GM23338 (cell line): ENCODE measurements around the gene FRAS1. TPM values are rescaled to one million over a fixed set of nuclear protein-coding genes. Genes with fewer than 3 reads are reported as not detected.

ENCODE experiments used
- ATAC-seq: fragments of 200-7000 bp; cut with Tn5 transposase; 3 replicates; pipeline ENCODE4 v1.9.1; 2020
- DNase-seq: peaks from one replicate; pipeline ENCODE4 v3.0.0-alpha.2; 2015; ENCODE audit warnings: low spot score
- H2AFZ ChIP-seq: fragments of 200-600 bp; sonication (generic); 2 replicates; pipeline ENCODE4 v1.8.0; 2016; ENCODE audit warnings: antibody characterized with exemption, mild to moderate bottlenecking, moderate library complexity
- H3F3A ChIP-seq: fragments of 200-600 bp; sonication (generic); replicated peaks from 2 replicates; pipeline ENCODE4 v1.8.0; 2017; ENCODE audit warnings: antibody characterized with exemption, mixed run types, low read depth
- H3K27ac ChIP-seq: fragments of 200-600 bp; sonication (generic); 2 replicates; pipeline ENCODE4 v1.6.1; 2016; ENCODE audit warnings: low read depth
- H3K27me3 ChIP-seq: fragments of 200-600 bp; sonication (generic); 2 replicates; pipeline ENCODE4 v1.8.0; 2016; ENCODE audit warnings: mild to moderate bottlenecking, mixed run types, moderate library complexity; ENCODE audit not compliant: insufficient read depth
- H3K36me3 ChIP-seq: fragments of 200-600 bp; sonication (generic); 2 replicates; pipeline ENCODE4 v1.8.0; 2016; ENCODE audit warnings: mild to moderate bottlenecking; ENCODE audit not compliant: insufficient read depth
- H3K4me1 ChIP-seq: fragments of 200-600 bp; sonication (generic); 2 replicates; pipeline ENCODE4 v1.8.0; 2016; ENCODE audit warnings: mild to moderate bottlenecking, moderate library complexity; ENCODE audit not compliant: insufficient read depth
- H3K4me2 ChIP-seq: fragments of 200-600 bp; sonication (generic); 2 replicates; pipeline ENCODE4 v1.7.1; 2017; ENCODE audit warnings: mixed run types
- H3K4me3 ChIP-seq: fragments of 200-600 bp; sonication (generic); 2 replicates; pipeline ENCODE4 v1.6.1; 2016; ENCODE audit warnings: mixed run types
- H3K79me2 ChIP-seq: fragments of 200-600 bp; sonication (generic); replicated peaks from 2 replicates; pipeline ENCODE4 v1.8.0; 2017; ENCODE audit warnings: mild to moderate bottlenecking; ENCODE audit not compliant: insufficient read depth
- H3K9me2 ChIP-seq: fragments of 200-600 bp; sonication (generic); 2 replicates; pipeline ENCODE4 v1.8.0; 2017; ENCODE audit not compliant: insufficient read depth
- H4K20me1 ChIP-seq: fragments of 200-600 bp; sonication (generic); replicated peaks from 2 replicates; pipeline ENCODE4 v1.8.0; 2017; ENCODE audit warnings: mild to moderate bottlenecking; ENCODE audit not compliant: insufficient read depth
- H3K27ac Mint-ChIP-seq: 2 replicates; pipeline ENCODE4 v1.8.0; 2020; ENCODE audit warnings: inconsistent platforms, mild to moderate bottlenecking, moderate library complexity, mixed read lengths
- H3K27me3 Mint-ChIP-seq: 3 replicates; pipeline ENCODE4 v1.8.0; 2022; ENCODE audit warnings: low read depth, mild to moderate bottlenecking, moderate library complexity, mixed read lengths, inconsistent platforms; ENCODE audit not compliant: insufficient read depth, poor library complexity
- H3K36me3 Mint-ChIP-seq: 3 replicates; pipeline ENCODE4 v1.8.0; 2021; ENCODE audit warnings: low read depth, mild to moderate bottlenecking, inconsistent platforms, moderate library complexity, mixed read lengths
- H3K4me1 Mint-ChIP-seq: 3 replicates; pipeline ENCODE4 v1.8.0; 2020; ENCODE audit warnings: mild to moderate bottlenecking, inconsistent platforms, mixed read lengths
- H3K4me3 Mint-ChIP-seq: 3 replicates; pipeline ENCODE4 v1.8.0; 2021; ENCODE audit warnings: moderate library complexity, mild to moderate bottlenecking, inconsistent platforms, mixed read lengths
- H3K9me3 Mint-ChIP-seq: 3 replicates; pipeline ENCODE4 v1.8.0; 2020; ENCODE audit warnings: moderate library complexity, mild to moderate bottlenecking, inconsistent platforms, mixed read lengths
- CREB1 ChIP-seq: fragments of 250-450 bp; sonication (Bioruptor Pico); IDR thresholded peaks from 2 replicates; pipeline ENCODE4 v1.5.0; 2020; ENCODE audit warnings: low read depth, mild to moderate bottlenecking, moderate library complexity
- CTCF ChIP-seq, 2 experiments: fragments of 200-600 bp in 1 of 2; sonication (generic) in 1 of 2; conservative IDR thresholded peaks; 2 replicates each; pipeline versions ENCODE4 v1.5.1 to v1.6.1; 2016 to 2017; ENCODE audit warnings: antibody characterized with exemption in 2 of 2, low read depth in 2 of 2, mild to moderate bottlenecking in 2 of 2, moderate library complexity in 1 of 2
- ETS1 ChIP-seq: IDR thresholded peaks from 2 replicates; pipeline ENCODE4 v1.6.1; 2016; ENCODE audit warnings: antibody characterized with exemption
- EZH2 ChIP-seq: fragments of 200-600 bp; sonication (generic); IDR thresholded peaks from one replicate; pipeline ENCODE4 v1.8.0; 2017; ENCODE audit warnings: antibody characterized with exemption, mild to moderate bottlenecking, low read depth; ENCODE audit not compliant: unreplicated experiment
- EZH2phosphoT487 ChIP-seq: fragments of 200-600 bp; sonication (generic); IDR thresholded peaks from one replicate; pipeline ENCODE4 v1.8.1; 2018; ENCODE audit warnings: antibody characterized with exemption; ENCODE audit not compliant: unreplicated experiment
- JUNB ChIP-seq: IDR thresholded peaks from one replicate; pipeline ENCODE4 v1.6.1; 2016; ENCODE audit warnings: antibody characterized with exemption; ENCODE audit not compliant: unreplicated experiment
- NANOG ChIP-seq: IDR thresholded peaks from 2 replicates; pipeline ENCODE4 v1.6.1; 2016; ENCODE audit warnings: antibody characterized with exemption, borderline replicate concordance
- POLR2AphosphoS5 ChIP-seq: IDR thresholded peaks from 2 replicates; pipeline ENCODE4 v1.6.1; 2016; ENCODE audit warnings: antibody characterized with exemption, low read depth
- REST ChIP-seq: IDR thresholded peaks from one replicate; pipeline ENCODE4 v1.6.1; 2018; ENCODE audit warnings: antibody characterized with exemption; ENCODE audit not compliant: unreplicated experiment
- STAT1 ChIP-seq: IDR thresholded peaks from one replicate; pipeline ENCODE4 v1.6.1; 2016; ENCODE audit warnings: antibody characterized with exemption; ENCODE audit not compliant: unreplicated experiment
- ZNF114 ChIP-seq: fragments of 250-450 bp; sonication (Bioruptor Pico); IDR thresholded peaks from 2 replicates; pipeline ENCODE4 v1.5.0; 2020; ENCODE audit warnings: mild to moderate bottlenecking, moderate library complexity
- ZNF331 ChIP-seq: fragments of 250-450 bp; sonication (Bioruptor Pico); IDR thresholded peaks from 2 replicates; pipeline ENCODE4 v1.5.0; 2020; ENCODE audit warnings: low read depth, mild to moderate bottlenecking, moderate library complexity
- ZNF462 ChIP-seq: fragments of 250-450 bp; sonication (Bioruptor Pico); IDR thresholded peaks from 2 replicates; pipeline ENCODE4 v1.5.0; 2020; ENCODE audit warnings: mild to moderate bottlenecking, moderate library complexity
- polyA plus RNA-seq: library from polyadenylated mRNA; unstranded; fragments of >200 nt; fragmentation: Nextera tagmentation; extraction: Ambion mirVana; gene quantifications from 2 replicates; pipeline ENCODE4 v1.2.1, GENCODE V29; 2016
- total RNA-seq: library from RNA; depleted of rRNA; stranded (reverse); fragments of >200 nt; shearing (Covaris generic); gene quantifications from 2 replicates; pipeline ENCODE4 v1.2.3, GENCODE V29; 2014

The FRAS1 gene
- total and polyA plus RNA-seq, 2 experiments from 2014 or later, result 12.4 to 108 TPM

- H3K36me3 ChIP-seq, result peaks cover 3% of the 10 kb centered on the region
- H3K4me1 Mint-ChIP-seq, result no peaks in the 10 kb centered on the region
- H3K9me3 Mint-ChIP-seq, result no peaks in the 10 kb centered on the region
- no peaks in the 10 kb centered on the region for H3K27me3 Mint-ChIP-seq
- no peak overlapping the region for H2AFZ ChIP-seq
- H3K27ac ChIP-seq, result no peak overlapping the region
- no peak for DNase-seq
- H3K27ac Mint-ChIP-seq, result no peak overlapping the region
- no peak overlapping the region for H3K4me2 ChIP-seq
- TF ChIP-seq EZH2phosphoT487, result no peak
- TF ChIP-seq ETS1, result no peak
- no peak for TF ChIP-seq NANOG
- TF ChIP-seq CTCF (conservative IDR thresholded peaks at IDR 0.05; ENCODE audit: low read depth in 2 of 2), result no peak
- TF ChIP-seq JUNB, result no peak
- TF ChIP-seq ZNF331 (CRISPR knock-in tag), result no peak
- no peak for TF ChIP-seq ZNF462 (CRISPR knock-in tag)
- TF ChIP-seq POLR2AphosphoS5, result no peak
- no peak for TF ChIP-seq CREB1 (CRISPR knock-in tag)
- no peak for TF ChIP-seq EZH2
- TF ChIP-seq ZNF114 (CRISPR knock-in tag), result no peak
- TF ChIP-seq REST, result no peak
- TF ChIP-seq STAT1, result no peak
- no peak overlapping the region for H3K4me3 ChIP-seq
- H3K4me1 ChIP-seq, result no peaks in the 10 kb centered on the region
- no peak overlapping the region for H3K4me3 Mint-ChIP-seq
- H4K20me1 ChIP-seq, result no peaks in the 10 kb centered on the region; the same call in 1 of the 2 replicates
- H3K9me2 ChIP-seq, result no peaks in the 10 kb centered on the region
- H3K27me3 ChIP-seq, result no peaks in the 10 kb centered on the region
- ATAC-seq, result no peak
- peaks cover 4% of the 10 kb centered on the region; the same call in 1 of the 3 replicates for H3K36me3 Mint-ChIP-seq
- H3K79me2 ChIP-seq, result no peaks in the 10 kb centered on the region
- H3F3A ChIP-seq, result no peaks in the 10 kb centered on the region; the same call in 1 of the 2 replicates
Measured at GRCh38 chr4:78529569-78530209, 472.6 kb downstream of the FRAS1 start.
